Right lobe of liver (tissue), 4 donors: ENCODE results near the gene VDR.

ENCODE experiments used
- CTCF ChIP-seq, 4 donors: fragments of 200-600 bp in 3 of 4; fragments of 450-650 bp in 1 of 4; IDR thresholded peaks; one replicate each; pipeline versions ENCODE4 v1.5.1 to v1.8.0; 2016 to 2022; ENCODE audit warnings: antibody characterized with exemption in 4 of 4, mild to moderate bottlenecking in 2 of 4
- POLR2A ChIP-seq: fragments of 450-650 bp; IDR thresholded peaks from one replicate; pipeline ENCODE4 v1.6.1; 2017; ENCODE audit warnings: antibody characterized with exemption, mild to moderate bottlenecking
- donor health status: DM: no; HTN: no; CAD: no.
- donor health status: DM: no; HTN: no; CAD: no.
- donor health status: DM: no; HTN: yes; CAD: no.

GRCh38 chr12:47844264-47845019 lies 60.4 kb downstream of the VDR start:
- no peak for TF ChIP-seq CTCF (IDR thresholded peaks at IDR 0.05)
- no peak for TF ChIP-seq POLR2A
